Measurements from ENCODE around the gene FRMD4A. TPM values are rescaled to one million over a fixed set of nuclear protein-coding genes. Genes with fewer than 3 reads are reported as not detected.
"Not testable (repeated sequence)": the region's sequence is repeated elsewhere in the genome, so short reads cannot be mapped to it uniquely, and the experiment has no call there.

FRMD4A gene
- total RNA-seq, 2 donors from 2014 or later: 1.5 to 2.1 TPM

DNA sequence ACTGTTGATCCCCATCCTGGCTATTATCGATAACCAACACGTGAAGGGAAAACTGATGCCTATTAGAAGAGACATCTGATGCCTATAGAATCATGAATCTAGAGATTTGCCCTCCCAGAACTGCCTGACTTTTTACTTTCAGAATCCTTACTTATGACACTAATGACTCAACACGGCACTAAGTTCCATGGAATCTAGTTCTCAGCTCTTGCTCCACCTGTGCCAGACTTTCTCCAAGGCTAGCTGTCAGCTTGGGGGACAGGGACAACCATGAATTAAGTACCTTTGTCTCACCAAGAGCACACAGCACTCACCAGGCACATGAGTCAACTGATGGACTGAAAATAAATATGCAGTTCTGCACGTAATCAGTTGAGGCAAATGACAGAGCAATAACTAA is 184.2 kb downstream of the FRMD4A start:
- H3K4me3 Mint-ChIP-seq: no peak overlapping the region
- H3K27me3 Mint-ChIP-seq: peaks cover 27 to 49% of the 10 kb centered on the region in 2 donors
- no peaks in the 10 kb centered on the region for H3K4me1 Mint-ChIP-seq (ENCODE audit: low read depth in 2 of 2)
- no peak for ATAC-seq
- no peak for DNase-seq (ENCODE audit: low spot score)
- no peak overlapping the region for H3K27ac Mint-ChIP-seq
- H3K36me3 Mint-ChIP-seq: no peaks in the 10 kb centered on the region
- H3K9me3 Mint-ChIP-seq: no peaks in the 10 kb centered on the region

DNA sequence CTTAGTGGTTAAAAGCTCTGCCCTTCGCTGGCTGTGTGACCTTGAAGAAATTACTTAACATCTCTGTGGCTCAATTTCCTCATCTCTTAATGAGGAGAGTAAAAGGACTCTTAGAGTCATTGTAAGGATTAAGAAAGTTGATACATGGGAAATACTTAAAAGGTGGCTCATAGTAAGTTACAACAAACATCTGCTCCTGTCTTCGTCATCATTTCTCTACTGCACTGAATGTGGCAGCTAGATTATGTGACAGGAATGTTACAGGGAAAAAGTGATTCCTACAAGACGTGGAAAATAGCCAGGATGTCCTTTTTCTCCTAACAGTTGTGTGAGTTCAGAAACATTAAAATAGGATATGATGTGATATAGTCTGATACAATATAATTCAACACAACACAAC is 184.7 kb downstream of the FRMD4A start:
- no peaks in the 10 kb centered on the region for H3K4me1 Mint-ChIP-seq (ENCODE audit: low read depth in 2 of 2)
- no peak for DNase-seq (ENCODE audit: low spot score)
- no peak overlapping the region for H3K27ac Mint-ChIP-seq
- H3K9me3 Mint-ChIP-seq: no peaks in the 10 kb centered on the region
- H3K27me3 Mint-ChIP-seq: peaks cover 28 to 46% of the 10 kb centered on the region in 2 donors
- ATAC-seq: no peak
- no peak overlapping the region for H3K4me3 Mint-ChIP-seq
- no peaks in the 10 kb centered on the region for H3K36me3 Mint-ChIP-seq

DNA sequence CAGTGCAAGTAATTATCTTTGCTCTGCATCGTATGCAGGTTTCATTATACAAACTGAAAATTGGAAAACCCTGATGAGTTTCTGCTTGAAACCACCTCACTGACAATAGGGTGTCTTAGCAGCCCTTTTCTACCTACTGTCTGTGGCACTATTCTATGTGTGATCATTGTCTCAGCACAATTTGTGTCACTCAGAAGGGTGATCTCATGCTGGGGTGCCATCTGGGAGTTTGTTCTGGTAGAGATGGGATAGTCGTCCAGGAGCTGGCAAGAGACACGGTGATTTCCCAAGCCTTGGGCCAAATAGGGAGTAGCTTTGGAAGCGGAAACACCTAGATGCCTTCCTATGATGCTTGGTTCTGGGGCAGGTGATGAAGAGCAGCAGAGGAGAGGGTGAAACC is 186.3 kb downstream of the FRMD4A start:
- Mint-ChIP-seq H3K4me3 (no peak overlapping the region), H3K4me1 (ENCODE audit: low read depth in 2 of 2) (no peaks in the 10 kb centered on the region), H3K27ac (no peak overlapping the region), H3K27me3 (peaks cover 25 to 46% of the 10 kb centered on the region in 2 donors), H3K9me3 (no peaks in the 10 kb centered on the region), H3K36me3 (no peaks in the 10 kb centered on the region)
- ATAC-seq (no peak), DNase-seq (ENCODE audit: low spot score) (no peak)

DNA sequence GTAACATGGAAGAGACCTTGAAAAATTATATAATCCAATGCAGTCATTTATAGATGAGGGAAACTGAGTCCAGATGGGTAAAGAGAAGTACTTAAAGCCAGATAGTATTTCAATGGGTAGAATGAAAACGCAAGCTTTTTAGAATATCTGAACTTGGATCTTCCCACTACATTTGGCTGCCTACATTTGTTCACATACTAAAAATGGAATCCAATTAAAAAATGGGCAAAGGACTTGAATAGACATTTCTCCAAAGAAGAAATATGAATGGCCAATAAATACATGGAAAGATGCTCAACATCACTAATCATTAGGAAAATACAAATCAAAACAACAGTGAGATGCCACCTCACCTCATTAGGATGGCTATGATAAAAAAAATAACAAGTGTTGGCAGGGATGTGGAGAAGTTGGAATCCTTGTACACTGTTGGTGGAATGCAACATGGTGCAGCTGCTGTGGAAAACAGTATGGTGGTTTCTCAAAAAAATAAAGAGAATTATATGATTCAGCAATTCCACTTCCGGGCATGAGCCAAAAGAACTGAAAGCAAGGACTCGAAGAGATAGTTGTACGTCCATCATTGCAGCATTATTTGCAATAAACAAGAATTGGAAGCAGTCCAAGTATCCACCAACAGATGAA is 188.0 kb downstream of the FRMD4A start:
- H3K27me3 Mint-ChIP-seq: peaks cover 23 to 44% of the 10 kb centered on the region in 2 donors
- DNase-seq (ENCODE audit: low spot score) (no peak), ATAC-seq (no peak)
- no peaks in the 10 kb centered on the region for H3K36me3 Mint-ChIP-seq
- no peak overlapping the region for H3K4me3 Mint-ChIP-seq
- no peaks in the 10 kb centered on the region for H3K9me3 Mint-ChIP-seq
- no peaks in the 10 kb centered on the region for H3K4me1 Mint-ChIP-seq (ENCODE audit: low read depth in 2 of 2)
- H3K27ac Mint-ChIP-seq: no peak overlapping the region

DNA sequence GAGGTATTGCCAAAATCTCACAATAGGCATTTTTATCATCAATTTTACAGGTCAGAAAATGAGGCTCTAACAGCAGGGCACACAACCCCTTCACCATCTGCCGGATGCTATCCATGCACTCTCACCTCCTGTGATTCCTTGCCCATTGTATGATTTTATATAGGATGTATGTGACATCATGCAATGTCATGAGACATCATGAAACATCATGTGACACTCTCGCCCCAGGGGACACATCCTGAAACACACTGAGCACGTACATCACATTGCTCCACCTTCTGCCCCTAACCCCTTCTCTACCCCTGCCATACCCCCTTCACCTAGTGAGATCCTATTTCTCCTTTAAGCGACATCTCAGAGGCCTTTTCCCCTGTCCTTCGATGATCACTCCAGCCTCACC is 189.4 kb downstream of the FRMD4A start:
- H3K9me3 Mint-ChIP-seq: no peaks in the 10 kb centered on the region
- no peak overlapping the region for H3K27ac Mint-ChIP-seq
- H3K36me3 Mint-ChIP-seq: no peaks in the 10 kb centered on the region
- no peak for ATAC-seq
- no peak for DNase-seq (ENCODE audit: low spot score)
- peaks cover 31 to 55% of the 10 kb centered on the region in 2 donors for H3K27me3 Mint-ChIP-seq
- no peak overlapping the region for H3K4me3 Mint-ChIP-seq
- no peaks in the 10 kb centered on the region for H3K4me1 Mint-ChIP-seq (ENCODE audit: low read depth in 2 of 2)

DNA sequence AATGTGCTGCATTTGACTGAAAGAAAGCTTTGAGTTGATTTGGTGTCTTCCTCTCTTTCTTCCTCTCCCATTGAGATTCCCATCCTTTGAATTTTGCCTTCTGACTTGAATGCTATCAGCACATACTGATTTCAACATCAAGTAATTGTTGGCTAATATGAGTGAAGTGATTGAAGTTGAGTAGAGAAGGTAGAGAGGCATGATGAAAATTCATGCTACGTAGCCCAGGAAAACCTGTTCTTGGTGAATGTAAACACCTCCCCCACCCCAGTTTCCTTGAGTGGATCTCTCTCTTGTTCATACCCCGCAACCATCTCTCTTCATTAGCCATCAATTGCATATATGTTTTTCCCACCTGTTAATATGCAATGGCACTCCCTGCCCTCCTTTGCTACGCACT is 193.3 kb downstream of the FRMD4A start:
- Mint-ChIP-seq H3K4me1 (ENCODE audit: low read depth in 2 of 2) (no peaks in the 10 kb centered on the region), H3K27ac (no peak overlapping the region), H3K27me3 (peaks cover 27 to 46% of the 10 kb centered on the region in 2 donors), H3K4me3 (no peak overlapping the region), H3K36me3 (no peaks in the 10 kb centered on the region), H3K9me3 (no peaks in the 10 kb centered on the region)
- DNase-seq (ENCODE audit: low spot score) (no peak), ATAC-seq (no peak)

DNA sequence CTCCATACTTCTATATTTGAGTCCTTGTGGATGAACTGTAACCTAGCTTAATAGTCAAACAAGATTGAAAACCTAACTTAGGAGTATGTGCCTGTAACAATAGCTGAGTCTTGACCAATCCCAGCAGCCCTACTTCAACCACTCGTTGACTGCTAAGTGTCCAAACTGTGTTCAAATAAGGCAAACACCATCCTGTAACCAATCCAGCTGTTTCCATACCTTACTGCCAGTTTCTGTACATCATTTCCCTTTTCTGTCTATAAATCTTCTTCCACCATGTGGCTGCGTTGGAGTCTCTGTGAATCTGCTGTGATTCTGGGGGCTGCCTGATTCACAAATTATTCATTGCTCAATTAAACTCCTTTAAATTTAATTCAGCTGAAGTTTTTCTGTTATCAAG is 195.5 kb downstream of the FRMD4A start:
- DNase-seq (ENCODE audit: low spot score); H3K4me3 Mint-ChIP-seq: not testable (repeated sequence)

DNA sequence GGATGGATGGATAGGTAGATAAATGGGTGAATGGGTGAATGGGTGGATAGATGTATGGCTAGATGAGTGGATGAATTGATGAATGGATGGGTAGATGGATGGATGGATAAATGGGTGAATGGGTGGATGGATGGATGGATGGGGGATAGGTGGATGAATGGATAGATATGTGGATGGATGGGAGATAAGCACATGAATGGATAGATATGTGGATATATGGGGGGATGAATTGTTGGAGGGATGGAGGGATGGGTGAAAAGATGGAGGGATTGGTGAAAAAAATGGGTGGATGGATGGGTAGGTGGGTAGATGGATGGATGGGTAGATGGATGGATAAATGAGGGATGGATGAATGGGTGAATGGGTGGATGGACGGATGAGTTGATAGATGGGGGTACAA is 196.4 kb downstream of the FRMD4A start:
- Mint-ChIP-seq H3K27me3 (peaks cover 19 to 27% of the 10 kb centered on the region in 2 donors), H3K36me3 (no peaks in the 10 kb centered on the region), H3K27ac (no peak overlapping the region), H3K4me1 (ENCODE audit: low read depth in 2 of 2) (no peaks in the 10 kb centered on the region), H3K9me3 (no peaks in the 10 kb centered on the region), H3K4me3 (no peak overlapping the region)
- ATAC-seq: no peak
- no peak for DNase-seq (ENCODE audit: low spot score)

More for the DNA sequence above, 195.5 kb downstream of the FRMD4A start:
- H3K36me3 Mint-ChIP-seq; H3K27ac Mint-ChIP-seq; H3K9me3 Mint-ChIP-seq; H3K4me1 Mint-ChIP-seq (ENCODE audit: low read depth in 2 of 2); ATAC-seq: not testable (repeated sequence)
- peaks cover 19 to 27% of the 10 kb centered on the region in 2 donors for H3K27me3 Mint-ChIP-seq

DNA sequence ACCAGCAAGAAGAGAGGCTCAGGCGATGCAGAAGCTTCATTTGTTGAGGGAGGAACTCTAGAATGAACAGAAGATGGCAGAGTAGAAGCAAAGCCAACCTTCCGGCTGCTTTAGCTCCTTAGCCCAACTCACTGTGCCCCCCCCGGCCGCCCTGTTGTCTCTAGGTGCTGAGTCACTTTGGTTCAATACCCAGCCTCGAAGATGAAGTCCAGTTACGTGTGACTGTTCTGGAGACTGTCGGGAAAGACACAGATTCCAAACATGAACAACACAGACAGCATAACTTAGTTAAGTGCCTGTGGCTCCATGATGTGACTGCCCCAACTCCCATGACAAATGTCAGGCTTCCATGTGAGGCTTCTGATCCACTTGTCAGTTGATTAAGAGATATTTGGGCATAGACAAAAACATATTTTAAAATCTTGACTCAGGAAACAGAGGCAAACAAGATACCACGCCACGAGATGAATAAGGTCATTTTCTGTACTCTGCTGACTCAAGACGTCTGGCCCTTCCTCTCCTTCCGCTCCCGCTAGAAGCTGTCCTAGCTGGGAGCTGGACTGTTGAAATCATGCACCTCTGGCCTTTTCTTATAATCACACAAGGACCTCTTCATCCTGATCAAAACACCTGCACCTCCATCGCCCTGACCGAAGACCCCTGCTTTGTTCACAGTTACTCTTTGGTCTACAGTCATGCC is 199.3 kb downstream of the FRMD4A start:
- Mint-ChIP-seq H3K36me3 (no peaks in the 10 kb centered on the region), H3K27me3 (peaks cover 12 to 18% of the 10 kb centered on the region in 2 donors), H3K4me3 (no peak overlapping the region), H3K9me3 (no peaks in the 10 kb centered on the region), H3K27ac (no peak overlapping the region), H3K4me1 (ENCODE audit: low read depth in 2 of 2) (no peaks in the 10 kb centered on the region)
- ATAC-seq (no peak), DNase-seq (ENCODE audit: low spot score) (no peak)

DNA sequence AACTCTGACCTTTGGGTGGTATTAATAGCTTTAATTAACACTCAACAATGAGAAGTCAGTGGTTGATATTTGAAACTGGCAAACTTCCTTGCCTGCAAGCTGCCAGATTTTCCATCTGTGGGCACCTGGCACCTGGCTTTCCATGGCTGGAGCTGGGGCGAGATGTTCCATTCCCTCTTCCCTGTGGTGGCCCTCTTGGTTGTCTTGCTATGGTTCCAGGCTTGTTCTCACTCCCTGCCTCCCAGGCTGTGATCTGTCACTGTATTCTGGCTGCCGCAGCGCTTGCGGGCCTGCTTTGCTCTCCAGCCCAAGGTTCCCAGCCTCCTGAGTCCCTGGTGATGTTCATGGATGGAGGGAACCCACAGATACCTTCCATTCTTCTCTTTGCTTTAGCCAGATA is 201.0 kb downstream of the FRMD4A start:
- Mint-ChIP-seq H3K4me1 (ENCODE audit: low read depth in 2 of 2) (no peaks in the 10 kb centered on the region), H3K9me3 (no peaks in the 10 kb centered on the region), H3K27me3 (peaks cover 14 to 20% of the 10 kb centered on the region in 2 donors), H3K27ac (no peak overlapping the region), H3K36me3 (no peaks in the 10 kb centered on the region), H3K4me3 (no peak overlapping the region)
- DNase-seq (ENCODE audit: low spot score) (no peak), ATAC-seq (no peak)

DNA sequence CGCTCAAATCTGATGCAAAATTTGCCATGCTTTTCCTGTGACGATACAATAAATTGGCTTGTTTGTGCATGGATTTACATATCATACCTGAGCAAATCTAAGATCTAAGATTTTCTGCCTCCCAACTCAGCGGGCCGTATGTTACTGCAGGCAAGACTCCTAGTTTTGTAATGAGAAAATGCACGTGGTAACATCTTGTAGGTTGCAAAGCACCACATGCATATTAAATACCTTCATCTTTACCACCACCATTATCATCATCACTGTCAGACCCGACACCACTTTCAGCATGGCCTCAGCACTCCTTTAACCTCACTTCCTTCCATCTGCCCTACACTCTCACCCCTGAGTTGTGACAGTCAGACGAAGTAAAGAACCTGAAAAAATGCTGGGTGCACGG is 202.2 kb downstream of the FRMD4A start:
- no peaks in the 10 kb centered on the region for H3K36me3 Mint-ChIP-seq
- no peak overlapping the region for H3K27ac Mint-ChIP-seq
- no peak overlapping the region for H3K4me3 Mint-ChIP-seq

DNA sequence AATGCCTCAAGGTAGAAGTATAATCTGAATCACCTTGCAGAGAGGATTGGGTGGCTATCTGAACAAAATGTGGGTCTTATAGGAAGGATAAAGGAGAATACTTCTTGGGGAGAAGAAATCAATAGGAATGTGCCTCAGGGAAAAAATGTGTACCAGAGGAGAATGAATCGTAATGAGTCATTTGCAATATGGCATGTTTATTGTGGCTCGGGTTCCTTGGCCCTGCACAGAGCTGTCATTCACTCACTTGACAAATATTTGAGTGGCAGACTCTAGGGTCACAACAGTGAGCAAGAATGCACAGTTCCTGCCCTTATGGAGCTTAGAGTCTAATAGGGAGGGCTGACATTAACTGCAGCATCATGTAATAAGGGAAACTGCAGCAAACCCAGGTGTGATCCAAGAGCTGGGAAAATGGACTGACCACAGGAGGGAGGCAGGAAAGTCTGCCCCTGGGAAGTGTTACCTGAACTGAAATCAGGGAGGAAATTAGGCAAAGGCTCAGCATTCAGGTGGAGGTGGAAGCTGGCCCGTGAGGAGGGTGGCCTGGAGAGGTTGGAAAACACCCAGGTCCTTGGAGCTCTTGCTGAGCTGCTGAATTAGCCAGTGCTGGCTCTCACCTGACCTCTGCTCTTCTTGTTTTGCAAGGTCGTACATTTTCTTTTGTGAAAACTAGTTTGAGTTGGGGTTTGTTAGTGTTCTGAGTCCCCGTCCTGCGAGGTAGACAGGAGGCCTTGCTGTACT is 203.9 kb downstream of the FRMD4A start:
- no peaks in the 10 kb centered on the region for H3K4me1 Mint-ChIP-seq (ENCODE audit: low read depth in 2 of 2)
- H3K9me3 Mint-ChIP-seq: no peaks in the 10 kb centered on the region
- peaks cover 7 to 9% of the 10 kb centered on the region in 2 donors for H3K27me3 Mint-ChIP-seq
- H3K4me3 Mint-ChIP-seq: no peak overlapping the region
- no peak for ATAC-seq
- no peak overlapping the region for H3K27ac Mint-ChIP-seq
- DNase-seq (ENCODE audit: low spot score): no peak
- H3K36me3 Mint-ChIP-seq: no peaks in the 10 kb centered on the region

More for the DNA sequence above, 202.2 kb downstream of the FRMD4A start:
- Mint-ChIP-seq H3K27me3 (peaks cover 7 to 9% of the 10 kb centered on the region in 2 donors), H3K9me3 (no peaks in the 10 kb centered on the region), H3K4me1 (ENCODE audit: low read depth in 2 of 2) (no peaks in the 10 kb centered on the region)
- ATAC-seq (no peak), DNase-seq (ENCODE audit: low spot score) (no peak)

DNA sequence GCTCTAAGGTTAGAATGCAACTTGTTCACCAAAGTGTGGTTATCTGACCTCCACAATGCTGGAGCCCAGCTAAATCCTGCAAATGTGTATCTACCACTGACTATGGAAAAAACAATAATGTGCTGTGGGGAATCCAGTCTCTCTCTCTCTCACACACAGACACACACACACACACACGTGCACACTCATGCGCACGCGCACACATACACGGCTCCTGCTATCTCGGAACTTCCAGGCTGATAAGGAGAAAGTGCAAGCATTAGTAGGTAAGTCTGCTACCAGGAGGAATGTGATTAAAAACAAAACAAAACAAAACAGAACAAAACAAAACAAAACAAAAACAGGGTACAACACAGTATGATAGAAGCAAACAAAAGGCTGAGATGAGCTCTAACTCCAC is 205.2 kb downstream of the FRMD4A start:
- Mint-ChIP-seq H3K36me3 (no peaks in the 10 kb centered on the region), H3K4me3 (no peak overlapping the region), H3K27ac (no peak overlapping the region), H3K4me1 (ENCODE audit: low read depth in 2 of 2) (no peaks in the 10 kb centered on the region), H3K27me3 (peaks cover 7 to 9% of the 10 kb centered on the region in 2 donors), H3K9me3 (no peaks in the 10 kb centered on the region)
- no peak for ATAC-seq
- no peak for DNase-seq (ENCODE audit: low spot score)

DNA sequence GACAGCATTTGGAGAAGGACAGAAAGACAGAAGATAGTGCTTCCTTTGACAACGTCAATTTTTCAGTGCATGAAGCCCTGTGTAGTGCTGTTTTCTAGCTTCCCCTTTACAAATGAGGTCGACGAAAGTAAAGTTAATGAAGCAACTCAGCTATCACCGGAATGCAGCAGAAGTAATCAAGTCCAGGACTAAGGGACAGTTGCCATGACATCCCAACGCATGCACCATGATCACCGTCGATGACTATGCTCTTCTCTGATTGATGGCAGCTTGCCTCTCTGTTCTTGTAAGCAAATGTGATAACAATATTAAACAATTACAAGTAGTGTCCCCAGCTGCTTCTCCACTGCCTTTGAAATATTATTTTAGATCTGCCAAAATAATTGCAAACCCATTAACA is 205.8 kb downstream of the FRMD4A start:
- no peak overlapping the region for H3K27ac Mint-ChIP-seq
- ATAC-seq (no peak), DNase-seq (ENCODE audit: low spot score) (no peak)
- no peaks in the 10 kb centered on the region for H3K9me3 Mint-ChIP-seq
- no peak overlapping the region for H3K4me3 Mint-ChIP-seq
- peaks cover 7 to 9% of the 10 kb centered on the region in 2 donors for H3K27me3 Mint-ChIP-seq
- no peaks in the 10 kb centered on the region for H3K36me3 Mint-ChIP-seq
- H3K4me1 Mint-ChIP-seq (ENCODE audit: low read depth in 2 of 2): no peaks in the 10 kb centered on the region
